ENCODE data around the gene SYNRG. TPM values are rescaled to one million over a fixed set of nuclear protein-coding genes. Genes with fewer than 3 reads are reported as not detected.

Gene SYNRG
- 10 to 100 TPM; 16.8 to 40.0 (median 31.1) TPM for total RNA-seq
- polyA plus RNA-seq = 10 to 100 TPM; 10.9 to 37.1 TPM
- long read RNA-seq, donor 1, partial matches to known transcripts = 8 of 13 reads
- long read RNA-seq, donor 1, other reads (novel, unspliced or antisense) = 5 of 13 reads
- long read RNA-seq, donor 2, partial matches to known transcripts = 0 of 2 reads
- long read RNA-seq, donor 2, other reads (novel, unspliced or antisense) = 0 of 2 reads
- long read RNA-seq, donor 3, partial matches to known transcripts = 3 of 18 reads
- long read RNA-seq, donor 3, other reads (novel, unspliced or antisense) = 15 of 18 reads

GRCh38 chr17:37609170-37610040 is at the start of gene SYNRG:
SYNRG (minus strand) TSS chr17:37609418; CDS start chr17:37609355, 63 bp downstream.
- Histone ChIP-seq H3K36me3 (no peaks in the 10 kb centered on the region), H3K27me3 (peaks cover 3% of the 10 kb centered on the region), H3K9me3 (no peaks in the 10 kb centered on the region), H3K4me1 (ENCODE audit: insufficient read depth) (peaks cover 3% of the 10 kb centered on the region), H3K27ac (peak within 1 kb of the TSS; percentile 73 to 86), H3K4me3 (peak within 1 kb of the TSS; percentile 77)
- intact Hi-C loops (cut with DNase I) = no loop called here
- DNase-seq = peak; percentile 97 to 99 (median 98)
- WGBS, 3 donors = 1 to 2% (median 2%) methylated on average over 41 to 60 of the region's 60 CpGs
- TF ChIP-seq POLR2A (IDR thresholded peaks at IDR 0.05) = peak; percentile 48
- TF ChIP-seq EP300 (IDR thresholded peaks at IDR 0.05) = no peak
- TF ChIP-seq CTCF (IDR thresholded peaks at IDR 0.05) = peak in 2 of 3 donors; percentile 32 to 50

- no peak for TF ChIP-seq POLR2A (IDR thresholded peaks at IDR 0.05)
- TF ChIP-seq CTCF (IDR thresholded peaks at IDR 0.05) = no peak
- no peak for TF ChIP-seq EP300 (IDR thresholded peaks at IDR 0.05)
- H3K36me3 ChIP-seq = no peaks in the 10 kb centered on the region
- intact Hi-C loops (cut with DNase I) = no loop called here
- H3K27me3 ChIP-seq = no peaks in the 10 kb centered on the region
- H3K4me3 ChIP-seq = no peak overlapping the region
- WGBS, 3 donors = 55 to 85% (median 71%) methylated on average over 1 of the region's 1 CpG
- H3K4me1 ChIP-seq (ENCODE audit: insufficient read depth) = no peaks in the 10 kb centered on the region
- H3K9me3 ChIP-seq = no peaks in the 10 kb centered on the region
- no peak overlapping the region for H3K27ac ChIP-seq
- DNase-seq = no peak
Observed at GRCh38 chr17:37657202-37657601, 48.0 kb upstream of the SYNRG start.

GRCh38 chr17:37651849-37652248 is 42.6 kb upstream of the SYNRG start:
- DNase-seq = no peak
- no peak for TF ChIP-seq EP300 (IDR thresholded peaks at IDR 0.05)
- TF ChIP-seq POLR2A (IDR thresholded peaks at IDR 0.05) = no peak
- no peak for TF ChIP-seq CTCF (IDR thresholded peaks at IDR 0.05)
- 14 to 21% (median 15%) methylated on average over 2 of the region's 2 CpGs for WGBS, 3 donors
- Histone ChIP-seq H3K27ac (no peak overlapping the region), H3K4me3 (no peak overlapping the region), H3K4me1 (ENCODE audit: insufficient read depth) (no peaks in the 10 kb centered on the region), H3K27me3 (no peaks in the 10 kb centered on the region), H3K36me3 (no peaks in the 10 kb centered on the region), H3K9me3 (no peaks in the 10 kb centered on the region)
- intact Hi-C loops (cut with DNase I) = no loop called here

- no peak for DNase-seq
- intact Hi-C loops (cut with DNase I) = no loop called here
- Histone ChIP-seq H3K4me1 (ENCODE audit: insufficient read depth) (no peaks in the 10 kb centered on the region), H3K36me3 (no peaks in the 10 kb centered on the region), H3K27me3 (no peaks in the 10 kb centered on the region), H3K4me3 (no peak overlapping the region), H3K27ac (no peak overlapping the region), H3K9me3 (no peaks in the 10 kb centered on the region)
- WGBS, 3 donors = 51 to 55% (median 52%) methylated on average over 6 of the region's 6 CpGs
- TF ChIP-seq CTCF (IDR thresholded peaks at IDR 0.05) (no peak), EP300 (IDR thresholded peaks at IDR 0.05) (no peak), POLR2A (IDR thresholded peaks at IDR 0.05) (no peak)
Observed at GRCh38 chr17:37650419-37651003, 41.3 kb upstream of the SYNRG start.
